ENCODE results near the gene AQP3.
"Not testable (repeated sequence)": the region's sequence is repeated elsewhere in the genome, so short reads cannot be mapped to it uniquely, and the experiment has no call there.

DNA sequence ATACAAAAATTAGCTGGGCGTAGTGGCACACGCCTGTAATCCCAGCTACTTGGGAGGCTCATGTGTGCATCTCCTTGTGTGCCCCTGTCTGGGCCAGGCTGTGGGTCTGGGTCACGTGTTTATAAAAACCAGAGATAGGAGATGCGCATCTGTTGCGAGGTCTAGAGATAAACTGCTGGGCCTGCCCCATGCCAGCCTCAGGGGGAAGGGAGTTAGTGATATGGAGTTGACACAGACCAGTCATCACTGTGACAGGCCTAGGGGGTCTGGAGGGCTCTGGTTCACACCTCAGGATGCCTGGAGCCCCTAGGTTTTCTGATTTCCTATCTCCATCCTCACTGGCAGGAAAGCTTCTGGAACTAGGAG lies 7.3 kb upstream of the AQP3 start:
- not testable (repeated sequence) for TF ChIP-seq ZNF274 (IDR thresholded peaks at IDR 0.05; ENCODE audit: low read depth, low read length); YY1 (IDR thresholded peaks at IDR 0.05; ENCODE audit: insufficient read depth, insufficient read length); SUZ12 (IDR thresholded peaks at IDR 0.05; ENCODE audit: extremely low read depth, insufficient read depth, insufficient read length)

Data from NT2/D1 (cell line).